ENCODE data around the gene TMEM115. TPM values are rescaled to one million over a fixed set of nuclear protein-coding genes. Genes with fewer than 3 reads are reported as not detected.

The TMEM115 gene
- total and polyA plus RNA-seq, 9 of the 15 experiments (the other 6 are each of a cell fraction or from before 2014, with no cell fraction given): 1.6 to 26.9 (median 14.1) TPM

GRCh38 chr3:50392101-50392715, 32.9 kb upstream of the TMEM115 start (continued):
- no peak for TF ChIP-seq PRDM10 (IDR thresholded peaks at IDR 0.05; ENCODE audit: partially characterized antibody)
- TF ChIP-seq XRCC5 (IDR thresholded peaks at IDR 0.05; ENCODE audit: low read depth, low read length): no peak
- TF ChIP-seq, protein P1, sequence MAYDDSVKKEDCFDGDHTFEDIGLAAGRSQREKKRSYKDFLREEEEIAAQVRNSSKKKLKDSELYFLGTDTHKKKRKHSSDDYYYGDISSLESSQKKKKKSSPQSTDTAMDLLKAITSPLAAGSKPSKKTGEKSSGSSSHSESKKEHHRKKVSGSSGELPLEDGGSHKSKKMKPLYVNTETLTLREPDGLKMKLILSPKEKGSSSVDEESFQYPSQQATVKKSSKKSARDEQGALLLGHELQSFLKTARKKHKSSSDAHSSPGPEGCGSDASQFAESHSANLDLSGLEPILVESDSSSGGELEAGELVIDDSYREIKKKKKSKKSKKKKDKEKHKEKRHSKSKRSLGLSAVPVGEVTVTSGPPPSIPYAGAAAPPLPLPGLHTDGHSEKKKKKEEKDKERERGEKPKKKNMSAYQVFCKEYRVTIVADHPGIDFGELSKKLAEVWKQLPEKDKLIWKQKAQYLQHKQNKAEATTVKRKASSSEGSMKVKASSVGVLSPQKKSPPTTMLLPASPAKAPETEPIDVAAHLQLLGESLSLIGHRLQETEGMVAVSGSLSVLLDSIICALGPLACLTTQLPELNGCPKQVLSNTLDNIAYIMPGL (CRISPR knock-in tag; IDR thresholded peaks at IDR 0.05): no peak
- TF ChIP-seq, protein P2, sequence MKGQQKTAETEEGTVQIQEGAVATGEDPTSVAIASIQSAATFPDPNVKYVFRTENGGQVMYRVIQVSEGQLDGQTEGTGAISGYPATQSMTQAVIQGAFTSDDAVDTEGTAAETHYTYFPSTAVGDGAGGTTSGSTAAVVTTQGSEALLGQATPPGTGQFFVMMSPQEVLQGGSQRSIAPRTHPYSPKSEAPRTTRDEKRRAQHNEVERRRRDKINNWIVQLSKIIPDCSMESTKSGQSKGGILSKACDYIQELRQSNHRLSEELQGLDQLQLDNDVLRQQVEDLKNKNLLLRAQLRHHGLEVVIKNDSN (CRISPR knock-in tag; IDR thresholded peaks at IDR 0.05): no peak
- no peak for TF ChIP-seq NBN (IDR thresholded peaks at IDR 0.05; ENCODE audit: low read depth)
- TF ChIP-seq ELF2 (CRISPR knock-in tag; IDR thresholded peaks at IDR 0.05): no peak
- no peak for TF ChIP-seq MBD1 (CRISPR knock-in tag; IDR thresholded peaks at IDR 0.05)
- TF ChIP-seq MAX (CRISPR knock-in tag; IDR thresholded peaks at IDR 0.05): no peak
- TF ChIP-seq RCOR1 (IDR thresholded peaks at IDR 0.05; ENCODE audit: borderline replicate concordance in 1 of 2, low read depth in 2 of 2, low read length in 2 of 2): no peak
- TF ChIP-seq ZNF354B (CRISPR knock-in tag; IDR thresholded peaks at IDR 0.05): no peak
- TF ChIP-seq, protein P3, sequence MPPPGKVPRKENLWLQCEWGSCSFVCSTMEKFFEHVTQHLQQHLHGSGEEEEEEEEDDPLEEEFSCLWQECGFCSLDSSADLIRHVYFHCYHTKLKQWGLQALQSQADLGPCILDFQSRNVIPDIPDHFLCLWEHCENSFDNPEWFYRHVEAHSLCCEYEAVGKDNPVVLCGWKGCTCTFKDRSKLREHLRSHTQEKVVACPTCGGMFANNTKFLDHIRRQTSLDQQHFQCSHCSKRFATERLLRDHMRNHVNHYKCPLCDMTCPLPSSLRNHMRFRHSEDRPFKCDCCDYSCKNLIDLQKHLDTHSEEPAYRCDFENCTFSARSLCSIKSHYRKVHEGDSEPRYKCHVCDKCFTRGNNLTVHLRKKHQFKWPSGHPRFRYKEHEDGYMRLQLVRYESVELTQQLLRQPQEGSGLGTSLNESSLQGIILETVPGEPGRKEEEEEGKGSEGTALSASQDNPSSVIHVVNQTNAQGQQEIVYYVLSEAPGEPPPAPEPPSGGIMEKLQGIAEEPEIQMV (tag; conservative IDR thresholded peaks at IDR 0.05; ENCODE audit: low read depth): no peak
- TF ChIP-seq, protein P4, sequence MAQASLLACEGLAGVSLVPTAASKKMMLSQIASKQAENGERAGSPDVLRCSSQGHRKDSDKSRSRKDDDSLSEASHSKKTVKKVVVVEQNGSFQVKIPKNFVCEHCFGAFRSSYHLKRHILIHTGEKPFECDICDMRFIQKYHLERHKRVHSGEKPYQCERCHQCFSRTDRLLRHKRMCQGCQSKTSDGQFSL (CRISPR knock-in tag; IDR thresholded peaks at IDR 0.05): no peak
- TF ChIP-seq, protein P4 (tag; IDR thresholded peaks at IDR 0.05): no peak
- no peak for TF ChIP-seq FOS (IDR thresholded peaks at IDR 0.05; ENCODE audit: extremely low read depth, insufficient read length)
- TF ChIP-seq NFRKB (IDR thresholded peaks at IDR 0.05; ENCODE audit: low read depth): no peak
- TF ChIP-seq RBM34 (IDR thresholded peaks at IDR 0.05; ENCODE audit: borderline replicate concordance, insufficient read depth, low read length): no peak
- TF ChIP-seq STAG1 (CRISPR knock-in tag; IDR thresholded peaks at IDR 0.05; ENCODE audit: borderline replicate concordance): no peak
